WTC11 (cell line): ENCODE measurements around the gene PKP1. TPM values are rescaled to one million over a fixed set of nuclear protein-coding genes. Genes with fewer than 3 reads are reported as not detected.

Experiments used
- ATAC-seq: fragments of 200-7000 bp; cut with Tn5 transposase; 2 replicates; pipeline ENCODE4 v1.10.0; 2021; ENCODE audit warnings: mild to moderate bottlenecking, moderate library complexity
- CTCF ChIA-PET: fragments of 300-600 bp; sonication (Branson Sonifier 250); formaldehyde crosslinking; loops from one replicate; lab custom pipeline; 2021; ENCODE audit warnings: antibody characterized with exemption; lab: Charles Lee
- POLR2A ChIA-PET: fragments of 350-600 bp; sonication (Branson Sonifier 250); formaldehyde crosslinking; loops from one replicate; lab custom pipeline; 2021; ENCODE audit warnings: antibody characterized with exemption; lab: Charles Lee
- DNase-seq: peaks from one replicate; pipeline ENCODE4 v3.0.0; 2021; ENCODE audit warnings: low spot score
- H3K27ac Mint-ChIP-seq: 2 replicates; pipeline ENCODE4 v1.8.0; 2021; ENCODE audit warnings: mixed read lengths
- H3K27me3 Mint-ChIP-seq: 2 replicates; pipeline ENCODE4 v1.8.0; 2021; ENCODE audit warnings: low read depth, mild to moderate bottlenecking, moderate library complexity, mixed read lengths
- H3K36me3 Mint-ChIP-seq: 2 replicates; pipeline ENCODE4 v1.8.0; 2021; ENCODE audit warnings: mixed read lengths
- H3K4me1 Mint-ChIP-seq: 2 replicates; pipeline ENCODE4 v1.8.0; 2022; ENCODE audit warnings: mixed read lengths
- H3K4me3 Mint-ChIP-seq: 2 replicates; pipeline ENCODE4 v1.8.0; 2021; ENCODE audit warnings: mild to moderate bottlenecking, moderate library complexity, mixed read lengths
- H3K9me3 Mint-ChIP-seq: 2 replicates; pipeline ENCODE4 v1.8.0; 2021; ENCODE audit warnings: mixed read lengths
- CTCF ChIP-seq: fragments of 200-600 bp; IDR thresholded peaks from 2 replicates; pipeline ENCODE4 v1.8.0; 2022; ENCODE audit warnings: antibody characterized with exemption
- E2F5 ChIP-seq: sonication (generic); formaldehyde crosslinking; IDR thresholded peaks from 2 replicates; pipeline ENCODE4 v1.8.1; 2022; ENCODE audit warnings: mild to moderate bottlenecking, moderate library complexity, missing genetic modification reagents
- ESRRA ChIP-seq: sonication (generic); formaldehyde crosslinking; IDR thresholded peaks from 2 replicates; pipeline ENCODE4 v1.8.1; 2022; ENCODE audit warnings: mild to moderate bottlenecking, missing genetic modification reagents, borderline replicate concordance
- GRHL2 ChIP-seq: fragments of 250-450 bp; sonication (Bioruptor Pico); IDR thresholded peaks from 2 replicates; pipeline ENCODE4 v1.8.0; 2022; ENCODE audit warnings: mild to moderate bottlenecking, moderate library complexity; ENCODE audit not compliant: insufficient replicate concordance, severe bottlenecking
- MLX ChIP-seq: sonication (generic); formaldehyde crosslinking; IDR thresholded peaks from 2 replicates; pipeline ENCODE4 v1.8.1; 2023; ENCODE audit warnings: mild to moderate bottlenecking, missing genetic modification reagents, moderate library complexity
- NFATC4 ChIP-seq: fragments of 250-450 bp; sonication (Bioruptor Pico); IDR thresholded peaks from 2 replicates; pipeline ENCODE4 v1.9.0; 2021; ENCODE audit warnings: mild to moderate bottlenecking
- NFE2L1 ChIP-seq: sonication (generic); formaldehyde crosslinking; IDR thresholded peaks from 2 replicates; pipeline ENCODE4 v1.8.1; 2023; ENCODE audit warnings: missing genetic modification reagents
- NR2C2 ChIP-seq: sonication (generic); formaldehyde crosslinking; IDR thresholded peaks from 2 replicates; pipeline ENCODE4 v1.8.0; 2022; ENCODE audit warnings: mild to moderate bottlenecking, missing genetic modification reagents
- NR3C1 ChIP-seq: sonication (generic); formaldehyde crosslinking; conservative IDR thresholded peaks from 2 replicates; pipeline ENCODE4 v1.8.1; 2023; ENCODE audit warnings: low read depth, mild to moderate bottlenecking, missing genetic modification reagents
- PRDM15 ChIP-seq: sonication (generic); formaldehyde crosslinking; IDR thresholded peaks from 2 replicates; pipeline ENCODE4 v1.8.0; 2022; ENCODE audit warnings: missing genetic modification reagents
- PRRX2 ChIP-seq: fragments of 250-450 bp; sonication (Bioruptor Pico); IDR thresholded peaks from 2 replicates; pipeline ENCODE4 v1.8.0; 2021; ENCODE audit warnings: mild to moderate bottlenecking
- SP1 ChIP-seq: sonication (generic); formaldehyde crosslinking; conservative IDR thresholded peaks from 2 replicates; pipeline ENCODE4 v1.8.1; 2022; ENCODE audit warnings: missing genetic modification reagents
- TEAD4 ChIP-seq: sonication (generic); formaldehyde crosslinking; IDR thresholded peaks from 2 replicates; pipeline ENCODE4 v1.8.0; 2022; ENCODE audit warnings: mild to moderate bottlenecking, missing genetic modification reagents
- USF2 ChIP-seq: sonication (generic); formaldehyde crosslinking; IDR thresholded peaks from 2 replicates; pipeline ENCODE4 v1.8.1; 2023; ENCODE audit warnings: mild to moderate bottlenecking, missing genetic modification reagents, moderate library complexity
- ZNF263 ChIP-seq: sonication (generic); formaldehyde crosslinking; IDR thresholded peaks from 2 replicates; pipeline ENCODE4 v1.8.1; 2022; ENCODE audit warnings: low read depth, mild to moderate bottlenecking, moderate library complexity, missing genetic modification reagents
- ZNF396 ChIP-seq: fragments of 250-450 bp; sonication (Bioruptor Pico); IDR thresholded peaks from 2 replicates; pipeline ENCODE4 v1.8.0; 2021; ENCODE audit warnings: mild to moderate bottlenecking, moderate library complexity, borderline replicate concordance
- ZSCAN18 ChIP-seq: fragments of 250-450 bp; sonication (Bioruptor Pico); IDR thresholded peaks from 2 replicates; pipeline ENCODE4 v2.1.2; 2022; ENCODE audit warnings: mild to moderate bottlenecking, moderate library complexity
- total RNA-seq: library from RNA; stranded (reverse); gene quantifications from 3 replicates; pipeline ENCODE4 v1.2.3, GENCODE V29; 2021
- TF ChIP-seq, protein P1 (sequence below): fragments of 250-450 bp; sonication (Bioruptor Pico); IDR thresholded peaks from 2 replicates; pipeline ENCODE4 v1.8.0; 2021; ENCODE audit warnings: mild to moderate bottlenecking

PKP1 gene
- total RNA-seq, 1 experiment from 2014 or later: 0.24 TPM

DNA sequence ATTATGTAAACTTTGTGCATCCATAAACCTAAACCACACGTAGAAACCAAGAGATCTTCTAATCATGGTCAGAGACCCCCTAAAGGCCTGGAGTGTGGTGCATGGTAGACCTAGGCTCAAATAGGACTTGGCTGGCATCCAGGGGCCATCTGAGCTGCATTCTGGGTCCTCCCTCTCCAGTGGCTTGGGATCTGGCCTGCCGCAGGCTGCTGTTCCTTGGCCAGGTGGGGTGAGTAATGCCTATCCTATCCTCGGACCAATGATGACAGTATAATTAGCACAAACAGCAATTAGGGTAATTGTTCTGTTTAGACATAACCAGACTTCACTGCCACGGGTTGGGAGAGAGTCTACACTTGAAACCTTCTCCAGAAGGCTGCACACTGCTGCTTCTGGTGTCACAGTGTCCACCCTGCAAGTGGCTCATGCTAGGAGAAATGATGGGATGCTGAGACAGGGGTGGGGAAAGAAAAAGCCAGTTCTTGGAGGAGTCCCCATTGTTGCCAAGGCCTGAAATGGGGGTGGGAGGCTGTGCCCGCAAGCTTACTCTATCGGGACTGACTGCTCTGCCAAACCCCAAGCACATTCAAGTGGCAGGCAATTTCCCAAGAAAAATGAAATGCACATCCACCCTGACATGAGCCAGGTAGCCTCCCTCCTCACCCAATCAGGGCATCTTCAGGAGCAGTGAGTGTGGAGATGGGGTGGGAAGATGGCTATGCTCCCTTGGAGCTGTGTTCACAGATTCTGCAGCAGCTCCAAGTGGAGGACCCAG, 12.5 kb upstream of the PKP1 start:
- Mint-ChIP-seq H3K27me3 (no peaks in the 10 kb centered on the region), H3K4me1 (0 out of 2 replicates have a peak, but pooled peaks cover 4% of the 10 kb centered on the region), H3K4me3 (no peak overlapping the region), H3K36me3 (no peaks in the 10 kb centered on the region), H3K27ac (no peak overlapping the region), H3K9me3 (no peaks in the 10 kb centered on the region)
- ATAC-seq (no peak), DNase-seq (no peak)
- CTCF ChIA-PET: interaction anchor here (0.7 to 1.2 kb wide), 2 partner anchors 76 to 115 kb away, joined by 3 read pairs; no protein-coding TSS in a partner anchor
- POLR2A ChIA-PET: no interaction called here
- TF ChIP-seq SP1 (CRISPR knock-in tag) (no peak), CTCF (no peak), NR2C2 (no peak), NFE2L1 (CRISPR knock-in tag) (no peak), MLX (CRISPR knock-in tag) (no peak), NFATC4 (no peak), ZNF396 (no peak), PRRX2 (CRISPR knock-in tag) (no peak), NR3C1 (CRISPR knock-in tag) (no peak), ZSCAN18 (no peak), ESRRA (no peak), TEAD4 (CRISPR knock-in tag) (no peak), E2F5 (CRISPR knock-in tag) (no peak), ZNF263 (CRISPR knock-in tag) (no peak), PRDM15 (no peak)
- TF ChIP-seq, protein P1, sequence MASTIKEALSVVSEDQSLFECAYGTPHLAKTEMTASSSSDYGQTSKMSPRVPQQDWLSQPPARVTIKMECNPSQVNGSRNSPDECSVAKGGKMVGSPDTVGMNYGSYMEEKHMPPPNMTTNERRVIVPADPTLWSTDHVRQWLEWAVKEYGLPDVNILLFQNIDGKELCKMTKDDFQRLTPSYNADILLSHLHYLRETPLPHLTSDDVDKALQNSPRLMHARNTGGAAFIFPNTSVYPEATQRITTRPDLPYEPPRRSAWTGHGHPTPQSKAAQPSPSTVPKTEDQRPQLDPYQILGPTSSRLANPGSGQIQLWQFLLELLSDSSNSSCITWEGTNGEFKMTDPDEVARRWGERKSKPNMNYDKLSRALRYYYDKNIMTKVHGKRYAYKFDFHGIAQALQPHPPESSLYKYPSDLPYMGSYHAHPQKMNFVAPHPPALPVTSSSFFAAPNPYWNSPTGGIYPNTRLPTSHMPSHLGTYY (CRISPR knock-in tag): no peak

DNA sequence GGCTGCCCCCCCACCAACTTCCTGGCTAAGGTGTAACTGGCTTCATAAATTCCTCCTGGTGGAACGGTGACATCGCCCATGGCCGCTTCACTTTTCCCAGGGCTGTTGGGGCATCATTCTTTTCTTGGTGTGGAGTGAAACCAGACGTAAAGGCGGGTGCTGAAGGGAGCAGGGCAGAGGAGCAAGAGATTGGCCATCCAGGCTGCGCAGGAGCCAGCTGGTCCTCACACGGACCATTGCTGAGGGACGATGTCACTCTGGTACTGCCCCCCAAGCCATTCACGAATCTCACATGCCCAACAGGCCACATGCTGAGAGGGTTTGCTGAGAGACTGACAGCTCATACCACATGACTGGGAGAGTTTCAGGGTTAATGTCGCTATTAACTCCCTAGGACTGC, 10.5 kb upstream of the PKP1 start:
- TF ChIP-seq GRHL2 (CRISPR knock-in tag) (no peak), USF2 (CRISPR knock-in tag) (no peak)
- H3K9me3 Mint-ChIP-seq: no peaks in the 10 kb centered on the region
- no peaks in the 10 kb centered on the region for H3K27me3 Mint-ChIP-seq
- ATAC-seq: no peak; the same call in 1 of the 2 replicates
- 0 out of 2 replicates have a peak, but pooled peaks cover 4% of the 10 kb centered on the region for H3K4me1 Mint-ChIP-seq
- H3K4me3 Mint-ChIP-seq: no peak overlapping the region
- H3K27ac Mint-ChIP-seq: no peak overlapping the region
- CTCF ChIA-PET: no interaction called here
- POLR2A ChIA-PET: no interaction called here
- H3K36me3 Mint-ChIP-seq: no peaks in the 10 kb centered on the region
- no peak for DNase-seq
